Right lobe of liver (tissue), 4 donors: ENCODE data around the gene MIEN1.

Experiments used
- POLR2A ChIP-seq: fragments of 450-650 bp; IDR thresholded peaks from one replicate; pipeline ENCODE4 v1.6.1; 2017; ENCODE audit warnings: antibody characterized with exemption, mild to moderate bottlenecking
- TF ChIP-seq, protein P1 (sequence below), 4 donors: fragments of 200-600 bp in 3 of 4; fragments of 450-650 bp in 1 of 4; IDR thresholded peaks; one replicate each; pipeline versions ENCODE4 v1.5.1 to v1.8.0; 2016 to 2022; ENCODE audit warnings: antibody characterized with exemption in 4 of 4, mild to moderate bottlenecking in 2 of 4
- donor health status: DM: no; HTN: no; CAD: no.
- donor health status: DM: no; HTN: no; CAD: no.
- donor health status: DM: no; HTN: yes; CAD: no.

DNA sequence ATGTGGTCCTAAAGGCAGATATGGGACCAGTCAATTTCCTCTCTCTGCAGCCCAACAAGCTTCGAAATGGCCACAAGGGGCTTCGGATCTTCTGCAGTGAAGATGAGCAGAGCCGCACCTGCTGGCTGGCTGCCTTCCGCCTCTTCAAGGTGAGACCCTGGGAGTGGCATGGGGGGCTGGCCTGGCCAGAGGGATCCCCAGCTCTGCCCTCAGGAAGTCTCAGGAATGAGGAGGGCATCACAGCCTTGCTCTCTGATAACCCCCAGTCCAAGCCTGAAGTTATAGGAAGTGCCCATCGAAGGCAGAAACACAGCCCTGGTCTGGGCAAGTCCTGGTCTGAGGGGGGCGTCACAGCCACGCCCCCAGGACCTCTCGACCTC, 14.5 kb upstream of the MIEN1 start:
- TF ChIP-seq, protein P1, sequence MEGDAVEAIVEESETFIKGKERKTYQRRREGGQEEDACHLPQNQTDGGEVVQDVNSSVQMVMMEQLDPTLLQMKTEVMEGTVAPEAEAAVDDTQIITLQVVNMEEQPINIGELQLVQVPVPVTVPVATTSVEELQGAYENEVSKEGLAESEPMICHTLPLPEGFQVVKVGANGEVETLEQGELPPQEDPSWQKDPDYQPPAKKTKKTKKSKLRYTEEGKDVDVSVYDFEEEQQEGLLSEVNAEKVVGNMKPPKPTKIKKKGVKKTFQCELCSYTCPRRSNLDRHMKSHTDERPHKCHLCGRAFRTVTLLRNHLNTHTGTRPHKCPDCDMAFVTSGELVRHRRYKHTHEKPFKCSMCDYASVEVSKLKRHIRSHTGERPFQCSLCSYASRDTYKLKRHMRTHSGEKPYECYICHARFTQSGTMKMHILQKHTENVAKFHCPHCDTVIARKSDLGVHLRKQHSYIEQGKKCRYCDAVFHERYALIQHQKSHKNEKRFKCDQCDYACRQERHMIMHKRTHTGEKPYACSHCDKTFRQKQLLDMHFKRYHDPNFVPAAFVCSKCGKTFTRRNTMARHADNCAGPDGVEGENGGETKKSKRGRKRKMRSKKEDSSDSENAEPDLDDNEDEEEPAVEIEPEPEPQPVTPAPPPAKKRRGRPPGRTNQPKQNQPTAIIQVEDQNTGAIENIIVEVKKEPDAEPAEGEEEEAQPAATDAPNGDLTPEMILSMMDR (IDR thresholded peaks at IDR 0.05), result no peak
- TF ChIP-seq POLR2A, result no peak
